Neural crest cell (in vitro differentiated cells): Measurements from ENCODE around the gene AFF4. TPM values are rescaled to one million over a fixed set of nuclear protein-coding genes. Genes with fewer than 3 reads are reported as not detected.
"Not testable (repeated sequence)": the region's sequence is repeated elsewhere in the genome, so short reads cannot be mapped to it uniquely, and the experiment has no call there.

Experiments
- DNase-seq: peaks from one replicate; pipeline ENCODE4 v3.0.0; 2021; ENCODE audit warnings: low read depth, mixed read lengths, low spot score
- H3K27ac Mint-ChIP-seq: one replicate; pipeline ENCODE4 v1.8.0; 2021; ENCODE audit warnings: mild to moderate bottlenecking, mixed read lengths; ENCODE audit not compliant: unreplicated experiment
- H3K27me3 Mint-ChIP-seq: 2 replicates; pipeline ENCODE4 v1.8.0; 2021; ENCODE audit warnings: low read depth, mild to moderate bottlenecking, mixed read lengths
- H3K36me3 Mint-ChIP-seq: 2 replicates; pipeline ENCODE4 v1.8.0; 2021; ENCODE audit warnings: low read depth, mild to moderate bottlenecking, mixed read lengths
- H3K4me1 Mint-ChIP-seq: 2 replicates; pipeline ENCODE4 v1.8.0; 2021; ENCODE audit warnings: mixed read lengths
- H3K4me3 Mint-ChIP-seq: one replicate; pipeline ENCODE4 v1.8.0; 2021; ENCODE audit warnings: mild to moderate bottlenecking, mixed read lengths
- H3K9me3 Mint-ChIP-seq: 2 replicates; pipeline ENCODE4 v1.8.0; 2021; ENCODE audit warnings: mixed read lengths
- CTCF ChIP-seq: fragments of 200-600 bp; sonication (generic); conservative IDR thresholded peaks from 2 replicates; pipeline ENCODE4 v1.5.0; 2021; ENCODE audit warnings: antibody characterized with exemption, mild to moderate bottlenecking
- total RNA-seq: library from RNA; stranded (reverse); gene quantifications from 2 replicates; pipeline ENCODE4 v1.2.1, GENCODE V29; 2021

Gene AFF4
- total RNA-seq, 1 donor from 2014 or later: 64.7 TPM

- DNase-seq: no peak
- no peak for TF ChIP-seq CTCF
- H3K36me3 Mint-ChIP-seq: no peaks in the 10 kb centered on the region
- H3K27ac Mint-ChIP-seq: no peak overlapping the region
- peaks cover 3% of the 10 kb centered on the region for H3K9me3 Mint-ChIP-seq
- H3K4me1 Mint-ChIP-seq: no peaks in the 10 kb centered on the region
- H3K27me3 Mint-ChIP-seq: no peaks in the 10 kb centered on the region
- no peak overlapping the region for H3K4me3 Mint-ChIP-seq
Observed at GRCh38 chr5:132987531-132988408, 24.3 kb upstream of the AFF4 start.

GRCh38 chr5:132982971-132983370 is 19.5 kb upstream of the AFF4 start:
- not testable (repeated sequence) for H3K4me1 Mint-ChIP-seq, H3K36me3 Mint-ChIP-seq, H3K27me3 Mint-ChIP-seq, H3K9me3 Mint-ChIP-seq, H3K27ac Mint-ChIP-seq, DNase-seq, H3K4me3 Mint-ChIP-seq

GRCh38 chr5:132981288-132981687 is 17.9 kb upstream of the AFF4 start:
- H3K4me1 Mint-ChIP-seq: no peaks in the 10 kb centered on the region
- H3K27me3 Mint-ChIP-seq: no peaks in the 10 kb centered on the region
- DNase-seq: no peak
- peaks cover 6% of the 10 kb centered on the region for H3K36me3 Mint-ChIP-seq
- no peak overlapping the region for H3K27ac Mint-ChIP-seq
- no peak overlapping the region for H3K4me3 Mint-ChIP-seq
- H3K9me3 Mint-ChIP-seq: peaks cover 13% of the 10 kb centered on the region
- no peak for TF ChIP-seq CTCF

GRCh38 chr5:132979976-132980375 is 16.5 kb upstream of the AFF4 start:
- no peak for TF ChIP-seq CTCF
- no peaks in the 10 kb centered on the region for H3K27me3 Mint-ChIP-seq

GRCh38 chr5:132979367-132979940 is 16.0 kb upstream of the AFF4 start:
- Mint-ChIP-seq H3K27ac (peak overlapping the region; percentile 8), H3K9me3 (peaks cover 11% of the 10 kb centered on the region)

More at GRCh38 chr5:132979976-132980375, 16.5 kb upstream of the AFF4 start:
- Mint-ChIP-seq H3K36me3 (peaks cover 9% of the 10 kb centered on the region), H3K27ac (no peak overlapping the region), H3K4me1 (no peaks in the 10 kb centered on the region), H3K4me3 (no peak overlapping the region), H3K9me3 (peaks cover 13% of the 10 kb centered on the region)
- no peak for DNase-seq

More at GRCh38 chr5:132979367-132979940, 16.0 kb upstream of the AFF4 start:
- no peak overlapping the region for H3K4me3 Mint-ChIP-seq
- DNase-seq: no peak
- no peaks in the 10 kb centered on the region for H3K27me3 Mint-ChIP-seq
- H3K4me1 Mint-ChIP-seq: no peaks in the 10 kb centered on the region
- no peak for TF ChIP-seq CTCF
- H3K36me3 Mint-ChIP-seq: peaks cover 9% of the 10 kb centered on the region
